A549 (cell line): Measurements from ENCODE around the gene UBP1. TPM values are rescaled to one million over a fixed set of nuclear protein-coding genes. Genes with fewer than 3 reads are reported as not detected.

Experiments used
- ATAC-seq, 2 experiments: fragments of 200-7000 bp in 1 of 2; fragments of >200 bp in 1 of 2; cut with Nextera tagmentation in 1 of 2; cut with Tn5 transposase in 1 of 2; 3 replicates each; pipeline versions ENCODE4 v1.8.0 to v1.9.1; 2018 to 2020; ENCODE audit warnings: mild to moderate bottlenecking in 1 of 2, moderate library complexity in 1 of 2
- CTCF ChIA-PET: fragments of 300-600 bp; sonication (Branson Sonifier 250); formaldehyde crosslinking; extraction: SDS; loops from one replicate; lab custom pipeline; 2021; ENCODE audit warnings: antibody characterized with exemption, inconsistent platforms; lab: Yijun Ruan, JAX
- POLR2A ChIA-PET: fragments of 350-600 bp; formaldehyde crosslinking; extraction: SDS; loops from one replicate; lab custom pipeline; 2021; ENCODE audit warnings: antibody characterized with exemption, inconsistent platforms; lab: Yijun Ruan, JAX
- DNase-seq, 2 experiments: peaks; one replicate each; pipeline versions ENCODE4 v3.0.0 to v3.0.0-alpha.2; 2011 to 2016; ENCODE audit warnings: low read depth in 1 of 2, low spot score in 1 of 2
- FAIRE-seq: peaks from 2 replicates; lab custom pipeline; 2011; peaks lifted over from hg19 to GRCh38; lab: Jason Lieb, UNC
- H3K27ac ChIP-seq, 2 experiments: fragments of >200 bp; sonication (Bioruptor Twin); formaldehyde crosslinking; 3 replicates each; pipeline ENCODE4 v1.5.1; 2016 to 2017
- H3K4me1 ChIP-seq: fragments of >200 bp; sonication (Bioruptor Twin); formaldehyde crosslinking; 3 replicates; pipeline ENCODE4 v1.6.1; 2016
- H3K4me2 ChIP-seq: fragments of >200 bp; sonication (Bioruptor Twin); formaldehyde crosslinking; 3 replicates; pipeline ENCODE4 v1.6.1; 2016
- H3K4me3 ChIP-seq: fragments of >200 bp; sonication (Bioruptor Twin); formaldehyde crosslinking; 3 replicates; pipeline ENCODE4 v1.5.1; 2016
- H3K9me3 ChIP-seq: fragments of >200 bp; sonication (Bioruptor Twin); formaldehyde crosslinking; 3 replicates; pipeline ENCODE4 v1.6.1; 2016
- BHLHE40 ChIP-seq: IDR thresholded peaks from 2 replicates; pipeline ENCODE4 v1.6.1; 2012; ENCODE audit warnings: low read depth, low read length, inconsistent platforms
- CBX2 ChIP-seq: fragments of 200-600 bp; sonication (generic); IDR thresholded peaks from 2 replicates; pipeline ENCODE4 v1.6.1; 2016; ENCODE audit warnings: low read depth, mild to moderate bottlenecking, borderline replicate concordance
- CBX8 ChIP-seq: fragments of 200-600 bp; sonication (generic); IDR thresholded peaks from 2 replicates; pipeline ENCODE4 v1.6.1; 2016
- CHD2 ChIP-seq: fragments of 150-350 bp; IDR thresholded peaks from 2 replicates; pipeline ENCODE4 v1.6.1; 2014; ENCODE audit warnings: low read length; ENCODE audit not compliant: partially characterized antibody
- CHD4 ChIP-seq: fragments of 200-600 bp; sonication (generic); IDR thresholded peaks from 2 replicates; pipeline ENCODE4 v1.6.1; 2016; ENCODE audit warnings: antibody characterized with exemption, mild to moderate bottlenecking, borderline replicate concordance
- CTCF ChIP-seq: fragments of >200 bp; sonication (Bioruptor Twin); formaldehyde crosslinking; IDR thresholded peaks from 3 replicates; pipeline ENCODE4 v1.5.1; 2016
- EHF ChIP-seq: fragments of 250-450 bp; sonication (Bioruptor Pico); IDR thresholded peaks from 2 replicates; pipeline ENCODE4 v1.5.0; 2020; ENCODE audit warnings: mild to moderate bottlenecking
- EHMT2 ChIP-seq: fragments of 200-600 bp; sonication (generic); IDR thresholded peaks from 2 replicates; pipeline ENCODE4 v1.6.1; 2016; ENCODE audit warnings: antibody characterized with exemption, low read depth, mild to moderate bottlenecking, moderate library complexity
- EP300 ChIP-seq, 2 experiments: fragments of >200 bp; sonication (Bioruptor Twin); formaldehyde crosslinking; IDR thresholded peaks; 2 replicates in 1 of 2; 3 replicates in 1 of 2; pipeline ENCODE4 v1.6.1; 2016 to 2017
- ESRRA ChIP-seq: fragments of 150-350 bp; IDR thresholded peaks from 2 replicates; pipeline ENCODE4 v1.6.1; 2014; ENCODE audit warnings: mild to moderate bottlenecking, low read length, borderline replicate concordance
- FOXS1 ChIP-seq: fragments of 250-450 bp; sonication (Bioruptor Pico); IDR thresholded peaks from 2 replicates; pipeline ENCODE4 v1.5.0; 2020; ENCODE audit warnings: mild to moderate bottlenecking, moderate library complexity
- GATA3 ChIP-seq: IDR thresholded peaks from 2 replicates; pipeline ENCODE4 v1.6.1; 2012; ENCODE audit warnings: borderline replicate concordance
- HEYL ChIP-seq: fragments of 250-450 bp; sonication (Bioruptor Pico); IDR thresholded peaks from 2 replicates; pipeline ENCODE4 v1.8.0; 2021; ENCODE audit warnings: mild to moderate bottlenecking, moderate library complexity
- HOXB13 ChIP-seq: fragments of 250-450 bp; sonication (Bioruptor Pico); IDR thresholded peaks from 2 replicates; pipeline ENCODE4 v1.5.0; 2020; ENCODE audit warnings: low read depth, mild to moderate bottlenecking, moderate library complexity
- HOXB5 ChIP-seq: fragments of 250-450 bp; sonication (Bioruptor Pico); IDR thresholded peaks from 2 replicates; pipeline ENCODE4 v1.5.0; 2020; ENCODE audit warnings: mild to moderate bottlenecking, moderate library complexity
- JUN ChIP-seq, 2 experiments: fragments of >200 bp; sonication (Bioruptor Twin); formaldehyde crosslinking; IDR thresholded peaks; 2 replicates in 1 of 2; 3 replicates in 1 of 2; pipeline ENCODE4 v1.6.1; 2016 to 2017
- JUNB ChIP-seq: fragments of >200 bp; sonication (Bioruptor Twin); formaldehyde crosslinking; IDR thresholded peaks from 2 replicates; pipeline ENCODE4 v1.6.1; 2016
- KDM5A ChIP-seq: fragments of 200-600 bp; sonication (generic); IDR thresholded peaks from 2 replicates; pipeline ENCODE4 v1.6.1; 2016; ENCODE audit warnings: antibody characterized with exemption, mild to moderate bottlenecking
- MAFK ChIP-seq: fragments of 450-650 bp; IDR thresholded peaks from 2 replicates; pipeline ENCODE4 v1.6.1; 2014; ENCODE audit not compliant: partially characterized antibody
- MAX ChIP-seq: IDR thresholded peaks from 2 replicates; pipeline ENCODE4 v1.6.1; 2012
- MAZ ChIP-seq: fragments of 150-350 bp; IDR thresholded peaks from 2 replicates; pipeline ENCODE4 v1.6.1; 2014; ENCODE audit warnings: antibody characterized with exemption, low read depth, low read length, borderline replicate concordance
- NPAS2 ChIP-seq: fragments of 250-450 bp; sonication (Bioruptor Pico); IDR thresholded peaks from 2 replicates; pipeline ENCODE4 v1.8.0; 2022; ENCODE audit warnings: mild to moderate bottlenecking, moderate library complexity, borderline replicate concordance
- PBX3 ChIP-seq: IDR thresholded peaks from 2 replicates; pipeline ENCODE4 v1.6.1; 2012
- PHF8 ChIP-seq: fragments of 200-600 bp; sonication (generic); IDR thresholded peaks from 2 replicates; pipeline ENCODE4 v1.6.1; 2016; ENCODE audit warnings: low read depth, mild to moderate bottlenecking, antibody characterized with exemption, moderate library complexity, borderline replicate concordance
- POLR2A ChIP-seq: IDR thresholded peaks from 2 replicates; pipeline ENCODE4 v1.6.1; 2012; ENCODE audit warnings: mild to moderate bottlenecking, low read length
- POLR2AphosphoS2 ChIP-seq: conservative IDR thresholded peaks from 2 replicates; pipeline ENCODE4 v1.6.1; 2012; ENCODE audit warnings: low read length, improper control_type of control experiment, inconsistent platforms
- RAD21 ChIP-seq, 2 experiments: fragments of >200 bp in 1 of 2; sonication (Bioruptor Twin) in 1 of 2; formaldehyde crosslinking in 1 of 2; IDR thresholded peaks in 1 of 2; conservative IDR thresholded peaks in 1 of 2; 2 replicates in 1 of 2; 3 replicates in 1 of 2; pipeline ENCODE4 v1.6.1; 2012 to 2018; ENCODE audit warnings: inconsistent platforms in 1 of 2
- RARB ChIP-seq: fragments of 250-450 bp; sonication (Bioruptor Pico); IDR thresholded peaks from 2 replicates; pipeline ENCODE4 v1.8.0; 2021; ENCODE audit warnings: mild to moderate bottlenecking, moderate library complexity
- RCOR1 ChIP-seq: fragments of 150-350 bp; IDR thresholded peaks from 2 replicates; pipeline ENCODE4 v1.6.1; 2014; ENCODE audit warnings: antibody characterized with exemption, low read length, low read depth
- REST ChIP-seq: fragments of 200-600 bp; sonication (generic); IDR thresholded peaks from 2 replicates; pipeline ENCODE4 v1.6.1; 2016; ENCODE audit warnings: antibody characterized with exemption, mild to moderate bottlenecking, moderate library complexity
- RFX5 ChIP-seq: fragments of 450-650 bp; IDR thresholded peaks from 2 replicates; pipeline ENCODE4 v1.7.1; 2014; ENCODE audit warnings: antibody characterized with exemption, mild to moderate bottlenecking, moderate library complexity
- TFCP2L1 ChIP-seq: fragments of 250-450 bp; sonication (Bioruptor Pico); IDR thresholded peaks from 2 replicates; pipeline ENCODE4 v1.5.0; 2021; ENCODE audit warnings: mild to moderate bottlenecking
- TP53 ChIP-seq: fragments of 250-450 bp; sonication (Bioruptor Pico); IDR thresholded peaks from 2 replicates; pipeline ENCODE4 v1.5.0; 2021; ENCODE audit warnings: mild to moderate bottlenecking, moderate library complexity
- ZC3H11A ChIP-seq: fragments of 450-650 bp; IDR thresholded peaks from 2 replicates; pipeline ENCODE4 v1.6.1; 2014; ENCODE audit warnings: antibody characterized with exemption, mild to moderate bottlenecking
- ZFP36 ChIP-seq: fragments of 450-650 bp; IDR thresholded peaks from 2 replicates; pipeline ENCODE4 v1.6.1; 2014; ENCODE audit warnings: borderline replicate concordance; ENCODE audit not compliant: partially characterized antibody
- WGBS: methylation state at CpG from one replicate; pipeline ENCODE4 v1.1.6; 2017; ENCODE audit errors: missing lambda C conversion rate; 5-methylcytosine and 5-hydroxymethylcytosine counted together
- polyA minus RNA-seq: library from RNA; depleted of rRNA, polyadenylated mRNA; stranded (reverse); fragments of >200 nt; gene quantifications from 2 replicates; pipeline ENCODE4 v1.2.3, GENCODE V29; 2011; rRNA and poly(A)+ RNA removed
- polyA plus RNA-seq, 4 experiments: library from polyadenylated mRNA; depleted of rRNA in 3 of 4; stranded (reverse); fragments of >200 nt; fragmentation: RNase III in 1 of 4; extraction: RNeasy Plus Mini Kit Qiagen cat#74134 plus additional on column Dnase treatment in 1 of 4; gene quantifications; 2 replicates in 3 of 4; 3 replicates in 1 of 4; pipeline ENCODE4 v1.2.3, GENCODE V29; 2011 to 2017

The UBP1 gene
- polyA plus RNA-seq (2011; rRNA removed) (92.5 and 92.9 TPM in 2 replicates), polyA plus RNA-seq (2017; fragmentation: RNase III; extraction: RNeasy Plus Mini Kit Qiagen cat#74134 plus additional on column Dnase treatment) (48.6 to 50.9 TPM (median 50.6 TPM) in 3 replicates), polyA minus RNA-seq (56.1 and 57.4 TPM in 2 replicates)
- polyA plus RNA-seq (2012; cell fraction: cytosol; rRNA removed), result 40.3 and 40.7 TPM in 2 replicates
- polyA plus RNA-seq (2012; cell fraction: nucleus; rRNA removed), result 32.3 and 66.4 TPM in 2 replicates

- Histone ChIP-seq H3K9me3 (no peaks in the 10 kb centered on the region), H3K4me3 (peak within 1 kb of the TSS; percentile 79), H3K27ac (peak within 1 kb of the TSS; percentile 96 to 98), H3K4me2 (peak within 1 kb of the TSS; percentile 98), H3K4me1 (peaks cover 31% of the 10 kb centered on the region)
- FAIRE-seq (peak; percentile 72), DNase-seq (peak; percentile 99 to 100), ATAC-seq (peak; percentile 82 to 93)
- 2% methylated on average over 34 of the region's 68 CpGs for WGBS
- ChIA-PET CTCF (interaction anchor here (0.7 to 4.9 kb wide), 6 partner anchors 12 to 309 kb away, joined by 3 to 20 read pairs (median 4); no protein-coding TSS in a partner anchor), POLR2A (interaction anchor here (0.6 to 1.4 kb wide), 20 partner anchors 9 to 1440 kb away, joined by 3 to 15 read pairs (median 4); partner anchors contain the start of gene PDCD6IP)
- TF ChIP-seq JUN (IDR thresholded peaks at IDR 0.05) (peak; percentile 79 to 82; a peak in 4 of 5 replicates), JUNB (no peak), MAFK (peak; percentile 89), MAZ (no peak), ZC3H11A (no peak), PBX3 (peak; percentile 92), HEYL (no peak), MAX (peak; percentile 79), CTCF (no peak), CBX2 (no peak), CBX8 (no peak), TP53 (no peak), CHD2 (no peak), KDM5A (no peak), CHD4 (no peak), GATA3 (peak; percentile 23; the same call in 1 of the 2 replicates), POLR2A (peak; percentile 95), BHLHE40 (no peak; the same call in 1 of the 2 replicates), HOXB13 (CRISPR knock-in tag) (no peak), EP300 (IDR thresholded peaks at IDR 0.05) (no peak), NPAS2 (CRISPR knock-in tag) (no peak), ESRRA (no peak), RFX5 (peak; percentile 89), RAD21 (conservative IDR thresholded peaks at IDR 0.05 in 1 of 2, IDR thresholded peaks at IDR 0.05 in 1 of 2) (no peak), TFCP2L1 (no peak), RCOR1 (no peak), PHF8 (peak; percentile 80; the same call in 1 of the 2 replicates), FOXS1 (CRISPR knock-in tag) (no peak), ZFP36 (no peak), REST (no peak), EHF (CRISPR knock-in tag) (no peak), RARB (no peak), POLR2AphosphoS2 (no peak), HOXB5 (CRISPR knock-in tag) (no peak), EHMT2 (no peak)
Observed at GRCh38 chr3:33440328-33441224, at the start of gene UBP1. TSS of gene UBP1 (minus strand) at chr3:33440405. CDS start at chr3:33439848, 557 bp downstream.
